ENCODE results near the gene MRPL16.

Gene MRPL16

GRCh38 chr11:59802639-59803176 is 7.9 kb downstream of the MRPL16 start:
- no peaks in the 10 kb centered on the region for H3K27me3 ChIP-seq (ENCODE audit: insufficient read depth, poor library complexity, severe bottlenecking)
- DNase-seq (ENCODE audit: low read depth in 1 of 2, low spot score in 1 of 2): peak; percentile 45 to 64
- no peak overlapping the region for H3K27ac ChIP-seq (replicated peaks)
- no peak for TF ChIP-seq POLR2AphosphoS5 (IDR thresholded peaks at IDR 0.05; ENCODE audit: low read depth)
- TF ChIP-seq CTCF (IDR thresholded peaks at IDR 0.05; ENCODE audit: insufficient read depth, low read length): peak; percentile 23
- no peak for TF ChIP-seq GABPA (IDR thresholded peaks at IDR 0.05; ENCODE audit: low read depth)
- TF ChIP-seq REST (IDR thresholded peaks at IDR 0.05; ENCODE audit: insufficient replicate concordance, low read depth): no peak
- no peak for TF ChIP-seq SPI1 (IDR thresholded peaks at IDR 0.05; ENCODE audit: borderline replicate concordance, low read depth)
- no peak overlapping the region for H3K4me3 ChIP-seq (replicated peaks; ENCODE audit: insufficient read depth, low read length)

GRCh38 chr11:59801981-59802638 is 8.5 kb downstream of the MRPL16 start:
- no peak for DNase-seq (ENCODE audit: low read depth in 1 of 2, low spot score in 1 of 2)
- H3K4me3 ChIP-seq (replicated peaks; ENCODE audit: insufficient read depth, low read length): no peak overlapping the region
- H3K27ac ChIP-seq (replicated peaks): no peak overlapping the region
- TF ChIP-seq GABPA (IDR thresholded peaks at IDR 0.05; ENCODE audit: low read depth) (no peak), CTCF (IDR thresholded peaks at IDR 0.05; ENCODE audit: insufficient read depth, low read length) (no peak), REST (IDR thresholded peaks at IDR 0.05; ENCODE audit: insufficient replicate concordance, low read depth) (no peak)
- H3K27me3 ChIP-seq (ENCODE audit: insufficient read depth, poor library complexity, severe bottlenecking): no peaks in the 10 kb centered on the region

- no peaks in the 10 kb centered on the region for H3K27me3 ChIP-seq (ENCODE audit: insufficient read depth, poor library complexity, severe bottlenecking)
- no peak for TF ChIP-seq CTCF (IDR thresholded peaks at IDR 0.05; ENCODE audit: insufficient read depth, low read length)
- no peak for TF ChIP-seq SPI1 (IDR thresholded peaks at IDR 0.05; ENCODE audit: borderline replicate concordance, low read depth)
- no peak for TF ChIP-seq REST (IDR thresholded peaks at IDR 0.05; ENCODE audit: insufficient replicate concordance, low read depth)
- TF ChIP-seq GABPA (IDR thresholded peaks at IDR 0.05; ENCODE audit: low read depth): no peak
- no peak for TF ChIP-seq POLR2AphosphoS5 (IDR thresholded peaks at IDR 0.05; ENCODE audit: low read depth)
- H3K4me3 ChIP-seq (replicated peaks; ENCODE audit: insufficient read depth, low read length): no peak overlapping the region
- H3K27ac ChIP-seq (replicated peaks): no peak overlapping the region
- DNase-seq (ENCODE audit: low read depth in 1 of 2, low spot score in 1 of 2): no peak
Observed at GRCh38 chr11:59801160-59801706, 9.3 kb downstream of the MRPL16 start.

Data from HL-60 (cell line).